Left ventricle myocardium inferior (tissue), 1 donor: ENCODE results near the gene KIF2A. TPM values are rescaled to one million over a fixed set of nuclear protein-coding genes. Genes with fewer than 3 reads are reported as not detected.

Experiments
- DNase-seq: peaks from one replicate; pipeline ENCODE4 v3.0.0-alpha.2; 2020
- H3K27ac ChIP-seq: fragments of 200-600 bp; replicated peaks from 2 replicates; pipeline ENCODE4 v1.8.0; 2021
- H3K27me3 ChIP-seq: fragments of 200-600 bp; 2 replicates; pipeline ENCODE4 v1.8.0; 2021; ENCODE audit warnings: low read depth
- H3K36me3 ChIP-seq: fragments of 200-600 bp; 2 replicates; pipeline ENCODE4 v1.8.0; 2021
- H3K4me1 ChIP-seq: fragments of 200-600 bp; 2 replicates; pipeline ENCODE4 v1.8.0; 2021
- H3K4me3 ChIP-seq: fragments of 200-600 bp; 2 replicates; pipeline ENCODE4 v1.8.0; 2021; ENCODE audit warnings: mild to moderate bottlenecking, moderate library complexity
- H3K9me3 ChIP-seq: fragments of 200-600 bp; replicated peaks from 2 replicates; pipeline ENCODE4 v1.8.0; 2021
- intact Hi-C: fragments of 100-400 bp; cut with micrococcal nuclease; formaldehyde crosslinking; loops from one replicate; pipeline ENCODE4 v1.11.0; 2022
- total RNA-seq: library from RNA; stranded (reverse); fragmentation: NEBNext Ultra II Directional; extraction: Animal tissue kit (Norgen Biotek cat#: 25700); gene quantifications from one replicate; pipeline ENCODE4 v1.2.1, GENCODE V29; 2021
- TF ChIP-seq, protein P1 (sequence below): fragments of 200-600 bp; IDR thresholded peaks from 2 replicates; pipeline ENCODE4 v1.8.0; 2021; ENCODE audit warnings: antibody characterized with exemption, mild to moderate bottlenecking, borderline replicate concordance
- donor health status: DM: no; HTN: yes; CAD: no; lungs with severe emphysema.

KIF2A gene
- total RNA-seq, 1 donor from 2014 or later: 9.7 TPM

DNA sequence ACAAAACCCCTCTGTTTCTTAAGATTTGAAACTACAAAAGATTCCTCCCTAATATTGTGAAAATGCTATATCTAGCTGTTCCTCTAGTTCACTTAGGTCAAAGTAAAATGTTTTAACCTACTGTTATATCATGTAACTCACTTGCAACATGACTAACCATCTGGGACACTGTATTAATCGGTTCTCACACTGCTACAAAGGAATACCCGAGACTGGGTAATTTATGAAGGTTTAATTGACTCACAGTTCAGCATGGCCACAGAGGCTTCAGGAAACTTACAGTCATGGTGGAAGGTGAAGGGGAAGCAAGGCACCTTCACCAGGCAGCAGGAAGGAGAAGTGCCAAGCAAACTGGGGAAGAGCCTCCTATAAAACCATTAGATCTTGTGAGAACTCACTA lies 63.0 kb downstream of the KIF2A start:
- TF ChIP-seq, protein P1, sequence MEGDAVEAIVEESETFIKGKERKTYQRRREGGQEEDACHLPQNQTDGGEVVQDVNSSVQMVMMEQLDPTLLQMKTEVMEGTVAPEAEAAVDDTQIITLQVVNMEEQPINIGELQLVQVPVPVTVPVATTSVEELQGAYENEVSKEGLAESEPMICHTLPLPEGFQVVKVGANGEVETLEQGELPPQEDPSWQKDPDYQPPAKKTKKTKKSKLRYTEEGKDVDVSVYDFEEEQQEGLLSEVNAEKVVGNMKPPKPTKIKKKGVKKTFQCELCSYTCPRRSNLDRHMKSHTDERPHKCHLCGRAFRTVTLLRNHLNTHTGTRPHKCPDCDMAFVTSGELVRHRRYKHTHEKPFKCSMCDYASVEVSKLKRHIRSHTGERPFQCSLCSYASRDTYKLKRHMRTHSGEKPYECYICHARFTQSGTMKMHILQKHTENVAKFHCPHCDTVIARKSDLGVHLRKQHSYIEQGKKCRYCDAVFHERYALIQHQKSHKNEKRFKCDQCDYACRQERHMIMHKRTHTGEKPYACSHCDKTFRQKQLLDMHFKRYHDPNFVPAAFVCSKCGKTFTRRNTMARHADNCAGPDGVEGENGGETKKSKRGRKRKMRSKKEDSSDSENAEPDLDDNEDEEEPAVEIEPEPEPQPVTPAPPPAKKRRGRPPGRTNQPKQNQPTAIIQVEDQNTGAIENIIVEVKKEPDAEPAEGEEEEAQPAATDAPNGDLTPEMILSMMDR: no peak
- H3K27me3 ChIP-seq: no peaks in the 10 kb centered on the region
- intact Hi-C loops: no loop called here

DNA sequence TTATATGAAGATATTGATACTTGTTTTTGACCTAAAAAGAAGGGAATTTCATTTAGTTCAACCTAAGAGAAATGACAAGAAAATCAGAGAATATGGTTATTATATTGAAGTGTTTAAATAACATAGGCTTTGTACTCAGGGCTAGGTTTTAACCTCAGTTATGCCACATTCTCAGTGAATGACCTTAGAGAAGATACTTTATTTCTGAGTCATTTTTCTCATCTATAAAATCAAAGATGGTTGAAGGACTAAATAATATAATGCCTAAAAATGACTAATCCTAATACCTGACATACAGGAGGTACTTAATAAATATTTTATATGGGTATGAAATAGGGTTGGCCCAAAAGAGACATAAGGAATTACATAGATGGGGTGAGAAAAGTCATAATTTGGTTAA lies 65.4 kb downstream of the KIF2A start:
- Histone ChIP-seq H3K9me3 (no peaks in the 10 kb centered on the region), H3K27me3 (no peaks in the 10 kb centered on the region), H3K36me3 (peaks cover 53% of the 10 kb centered on the region), H3K4me1 (no peaks in the 10 kb centered on the region), H3K27ac (no peak overlapping the region), H3K4me3 (no peak overlapping the region)
- no peak for DNase-seq
- TF ChIP-seq, protein P1: no peak
- intact Hi-C loops: no loop called here

More for the DNA sequence above, 63.0 kb downstream of the KIF2A start:
- H3K27ac ChIP-seq: no peak overlapping the region
- no peak overlapping the region for H3K4me3 ChIP-seq
- no peak for DNase-seq
- no peaks in the 10 kb centered on the region for H3K9me3 ChIP-seq
- no peaks in the 10 kb centered on the region for H3K4me1 ChIP-seq
- peaks cover 55% of the 10 kb centered on the region for H3K36me3 ChIP-seq

DNA sequence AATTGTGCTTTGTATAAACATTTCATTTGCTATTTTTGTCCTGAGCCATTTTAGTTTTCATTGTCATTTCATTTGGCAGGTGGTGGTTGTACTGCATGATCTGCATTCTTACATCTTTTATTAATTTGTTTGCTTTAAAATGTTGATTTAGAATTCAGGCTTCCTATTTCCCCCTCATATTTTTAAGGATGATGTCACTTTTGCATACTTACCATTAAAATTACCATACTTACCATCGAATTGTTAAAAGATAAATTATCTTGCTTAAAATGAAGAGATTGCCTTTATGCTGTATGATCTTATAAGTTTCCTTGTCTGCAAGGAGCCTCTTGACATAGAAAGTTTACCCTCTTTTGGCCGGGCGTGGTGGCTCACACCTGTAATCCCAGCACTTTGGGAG lies 66.6 kb downstream of the KIF2A start:
- Histone ChIP-seq H3K36me3 (peaks cover 58% of the 10 kb centered on the region), H3K27ac (no peak overlapping the region), H3K4me1 (no peaks in the 10 kb centered on the region), H3K9me3 (no peaks in the 10 kb centered on the region), H3K4me3 (no peak overlapping the region), H3K27me3 (no peaks in the 10 kb centered on the region)
- intact Hi-C loops: no loop called here
- no peak for DNase-seq
- TF ChIP-seq, protein P1: no peak

DNA sequence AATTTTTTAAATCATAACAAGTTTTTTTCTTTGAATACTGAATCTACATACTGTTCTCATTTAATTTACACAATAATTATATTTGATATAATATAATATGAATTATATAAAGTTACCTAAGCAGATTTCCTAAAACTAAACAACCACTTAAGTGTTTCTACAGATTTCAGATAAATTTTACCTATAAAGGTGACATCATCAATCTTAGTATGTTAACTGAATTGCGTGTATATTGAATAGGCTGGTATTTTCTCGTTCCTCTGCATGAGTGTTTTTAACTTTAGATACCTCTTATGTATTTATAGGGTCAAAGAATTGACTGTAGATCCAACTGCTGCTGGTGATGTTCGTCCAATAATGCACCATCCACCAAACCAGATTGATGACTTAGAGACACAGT lies 67.4 kb downstream of the KIF2A start:
- H3K36me3 ChIP-seq: peaks cover 66% of the 10 kb centered on the region
- intact Hi-C loops: no loop called here

DNA sequence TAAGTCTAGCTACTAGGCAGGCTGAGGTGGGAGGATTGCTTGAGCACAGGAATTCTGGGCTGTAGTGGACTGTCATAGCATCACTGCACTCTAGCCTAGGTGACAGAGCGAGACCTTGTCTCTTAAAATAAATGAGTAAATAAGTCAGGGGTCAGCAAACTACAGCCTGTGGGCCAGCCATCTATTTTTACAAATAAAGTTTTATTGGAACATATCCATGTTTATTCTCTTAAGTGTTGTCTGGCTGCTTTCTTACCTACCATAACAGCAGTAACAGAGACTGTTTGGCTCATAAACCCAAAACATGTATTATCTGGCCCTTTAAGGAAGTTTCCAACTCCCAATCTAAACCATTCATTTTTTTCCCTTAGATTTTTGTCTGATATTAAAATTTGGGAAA lies 68.1 kb downstream of the KIF2A start:
- TF ChIP-seq, protein P1: no peak
- intact Hi-C loops: no loop called here
- Histone ChIP-seq H3K27me3 (no peaks in the 10 kb centered on the region), H3K4me1 (no peaks in the 10 kb centered on the region), H3K27ac (no peak overlapping the region), H3K4me3 (no peak overlapping the region), H3K36me3 (peaks cover 69% of the 10 kb centered on the region), H3K9me3 (no peaks in the 10 kb centered on the region)
- DNase-seq: no peak

More for the DNA sequence above, 67.4 kb downstream of the KIF2A start:
- no peaks in the 10 kb centered on the region for H3K27me3 ChIP-seq
- no peak overlapping the region for H3K4me3 ChIP-seq
- no peaks in the 10 kb centered on the region for H3K9me3 ChIP-seq
- H3K4me1 ChIP-seq: no peaks in the 10 kb centered on the region
- H3K27ac ChIP-seq: no peak overlapping the region
- DNase-seq: no peak
- TF ChIP-seq, protein P1: no peak

DNA sequence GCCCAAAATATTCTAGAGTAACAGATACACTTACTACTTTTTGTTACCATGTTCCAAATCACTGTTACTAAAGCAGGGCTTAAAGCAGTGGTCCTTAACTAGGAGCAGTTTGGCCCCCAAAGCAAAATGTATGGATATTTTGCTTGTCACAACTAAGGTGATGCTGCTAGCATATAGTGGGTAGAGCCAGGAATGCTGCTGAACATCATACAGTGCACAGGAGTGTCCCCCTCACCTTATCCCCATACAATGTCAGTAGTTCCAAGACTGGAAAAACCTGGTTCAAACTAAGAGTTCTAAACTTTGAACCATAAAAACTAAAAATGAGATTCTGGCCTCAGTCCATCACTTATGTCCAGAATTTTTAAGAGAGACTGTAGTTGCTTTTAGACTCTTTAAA lies 69.6 kb downstream of the KIF2A start:
- Histone ChIP-seq H3K9me3 (no peaks in the 10 kb centered on the region), H3K4me3 (no peak overlapping the region), H3K4me1 (no peaks in the 10 kb centered on the region), H3K27me3 (no peaks in the 10 kb centered on the region), H3K36me3 (peaks cover 78% of the 10 kb centered on the region), H3K27ac (no peak overlapping the region)
- intact Hi-C loops: no loop called here
- TF ChIP-seq, protein P1: no peak
- no peak for DNase-seq
